Activated B cell treated with CpG ODN at 0.5 μM for 24 hours (primary cell): ENCODE measurements around the gene CAMTA1. TPM values are rescaled to one million over a fixed set of nuclear protein-coding genes. Genes with fewer than 3 reads are reported as not detected.

Experiments used
- ATAC-seq: fragments of 200-7000 bp; cut with Tn5 transposase; one replicate; pipeline ENCODE4 v1.10.0; 2021; ENCODE audit warnings: low read depth, mild to moderate bottlenecking, moderate library complexity
- CTCF ChIA-PET: fragments of 350-600 bp; sonication (Branson Sonifier 250); formaldehyde crosslinking; loops from one replicate; lab custom pipeline; 2021; ENCODE audit warnings: antibody characterized with exemption; lab: Charles Lee
- POLR2A ChIA-PET: fragments of 350-600 bp; sonication (Branson Sonifier 250); formaldehyde crosslinking; loops from one replicate; lab custom pipeline; 2021; ENCODE audit warnings: antibody characterized with exemption; lab: Charles Lee
- DNase-seq: peaks from one replicate; pipeline ENCODE4 v3.0.0; 2022
- H3K27ac Mint-ChIP-seq: one replicate; pipeline ENCODE4 v1.8.0; 2020; ENCODE audit warnings: mixed read lengths
- H3K27me3 Mint-ChIP-seq: one replicate; pipeline ENCODE4 v1.8.0; 2021; ENCODE audit warnings: mixed read lengths
- H3K36me3 Mint-ChIP-seq: one replicate; pipeline ENCODE4 v1.8.0; 2021; ENCODE audit warnings: low read depth, mixed read lengths
- H3K4me1 Mint-ChIP-seq: one replicate; pipeline ENCODE4 v1.8.0; 2021; ENCODE audit warnings: mixed read lengths
- H3K4me3 Mint-ChIP-seq: one replicate; pipeline ENCODE4 v1.8.0; 2020; ENCODE audit warnings: mild to moderate bottlenecking, mixed read lengths
- H3K9me3 Mint-ChIP-seq: one replicate; pipeline ENCODE4 v1.8.0; 2020; ENCODE audit warnings: mixed read lengths
- CTCF ChIP-seq: fragments of 200-600 bp; IDR thresholded peaks from one replicate; pipeline ENCODE4 v1.8.0; 2022; ENCODE audit warnings: antibody characterized with exemption, mild to moderate bottlenecking
- intact Hi-C: fragments of 100-400 bp; cut with micrococcal nuclease; formaldehyde crosslinking; loops from one replicate; pipeline ENCODE4 v1.15.1; 2024
- total RNA-seq: library from RNA; stranded (reverse); gene quantifications from 2 replicates; pipeline ENCODE4 v1.2.3, GENCODE V29; 2022

Gene CAMTA1
- total RNA-seq, 1 donor from 2014 or later, result 49.8 TPM

- DNase-seq (no peak), ATAC-seq (no peak)
- H3K9me3 Mint-ChIP-seq, result no peaks in the 10 kb centered on the region
- intact Hi-C loops, result no loop called here
- ChIA-PET POLR2A (no interaction called here), CTCF (no interaction called here)
- no peak overlapping the region for H3K27ac Mint-ChIP-seq
- no peaks in the 10 kb centered on the region for H3K36me3 Mint-ChIP-seq
- H3K27me3 Mint-ChIP-seq, result peaks cover 1% of the 10 kb centered on the region
- no peak overlapping the region for H3K4me3 Mint-ChIP-seq
- no peaks in the 10 kb centered on the region for H3K4me1 Mint-ChIP-seq
- no peak for TF ChIP-seq CTCF
Observed at GRCh38 chr1:7373876-7374562, 588.8 kb downstream of the CAMTA1 start.

- Mint-ChIP-seq H3K9me3 (no peaks in the 10 kb centered on the region), H3K4me3 (no peak overlapping the region), H3K4me1 (no peaks in the 10 kb centered on the region), H3K36me3 (no peaks in the 10 kb centered on the region), H3K27ac (no peak overlapping the region), H3K27me3 (peaks cover 1% of the 10 kb centered on the region)
- DNase-seq, result no peak
- ATAC-seq, result no peak
- TF ChIP-seq CTCF, result no peak
- ChIA-PET CTCF (interaction anchor here (0.5 kb wide), 1 partner anchor 29 kb away, joined by 3 read pairs; no protein-coding TSS in a partner anchor), POLR2A (no interaction called here)
- intact Hi-C loops, result no loop called here
Observed at GRCh38 chr1:7374563-7375160, 589.4 kb downstream of the CAMTA1 start.

GRCh38 chr1:7375329-7375728, 590.1 kb downstream of the CAMTA1 start:
- ATAC-seq (no peak), DNase-seq (no peak)
- ChIA-PET POLR2A (no interaction called here), CTCF (interaction anchor here (0.5 kb wide), 1 partner anchor 30 kb away, joined by 3 read pairs; no protein-coding TSS in a partner anchor)
- intact Hi-C loops, result no loop called here
- Mint-ChIP-seq H3K27me3 (peaks cover 1% of the 10 kb centered on the region), H3K4me1 (no peaks in the 10 kb centered on the region), H3K9me3 (no peaks in the 10 kb centered on the region), H3K36me3 (no peaks in the 10 kb centered on the region), H3K27ac (no peak overlapping the region), H3K4me3 (no peak overlapping the region)
- TF ChIP-seq CTCF, result no peak

GRCh38 chr1:7375781-7376660, 590.8 kb downstream of the CAMTA1 start:
- H3K9me3 Mint-ChIP-seq, result no peaks in the 10 kb centered on the region
- H3K4me3 Mint-ChIP-seq, result no peak overlapping the region
- no peaks in the 10 kb centered on the region for H3K36me3 Mint-ChIP-seq
- no peak overlapping the region for H3K27ac Mint-ChIP-seq
- H3K4me1 Mint-ChIP-seq, result no peaks in the 10 kb centered on the region
- no peak for TF ChIP-seq CTCF
- no peak for ATAC-seq
- POLR2A ChIA-PET, result no interaction called here
- CTCF ChIA-PET, result no interaction called here
- H3K27me3 Mint-ChIP-seq, result peaks cover 1% of the 10 kb centered on the region
- DNase-seq, result no peak
- intact Hi-C loops, result no loop called here

- ATAC-seq (no peak), DNase-seq (no peak)
- ChIA-PET POLR2A (no interaction called here), CTCF (no interaction called here)
- H3K4me3 Mint-ChIP-seq, result no peak overlapping the region
- H3K9me3 Mint-ChIP-seq, result no peaks in the 10 kb centered on the region
- no peaks in the 10 kb centered on the region for H3K4me1 Mint-ChIP-seq
- no peaks in the 10 kb centered on the region for H3K36me3 Mint-ChIP-seq
- H3K27ac Mint-ChIP-seq, result no peak overlapping the region
- TF ChIP-seq CTCF, result no peak
- peaks cover 1% of the 10 kb centered on the region for H3K27me3 Mint-ChIP-seq
- intact Hi-C loops, result no loop called here
Observed at GRCh38 chr1:7376676-7377075, 591.4 kb downstream of the CAMTA1 start.
